G401.6 (cell line): ENCODE results near the gene EXOC7.
"Not testable (repeated sequence)": the region's sequence is repeated elsewhere in the genome, so short reads cannot be mapped to it uniquely, and the experiment has no call there.

ENCODE experiments used
- FAIRE-seq: peaks from 2 replicates; lab custom pipeline; 2012; peaks lifted over from hg19 to GRCh38; lab: Jason Lieb, UNC

Gene EXOC7

DNA sequence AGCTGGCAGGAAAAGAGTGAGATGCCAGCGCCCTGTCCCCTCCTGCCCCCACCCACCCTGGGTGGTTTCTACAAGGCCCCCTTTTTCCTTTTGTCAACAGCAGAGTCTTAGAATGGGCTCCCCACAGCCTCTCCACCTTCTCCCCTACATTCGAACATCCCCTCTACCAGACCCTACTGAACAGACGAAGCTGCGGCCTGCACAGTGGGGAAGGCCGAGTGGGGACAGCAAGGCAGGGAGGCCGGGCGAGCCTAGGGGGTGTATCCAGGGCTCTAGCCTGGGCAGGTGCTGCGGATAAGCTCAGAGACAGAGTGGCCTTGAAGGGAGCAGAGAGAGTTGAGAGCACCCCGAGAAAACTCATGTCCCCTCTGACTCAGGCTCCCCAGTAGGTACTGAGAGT lies 17.2 kb downstream of the EXOC7 start:
- no peak for FAIRE-seq

DNA sequence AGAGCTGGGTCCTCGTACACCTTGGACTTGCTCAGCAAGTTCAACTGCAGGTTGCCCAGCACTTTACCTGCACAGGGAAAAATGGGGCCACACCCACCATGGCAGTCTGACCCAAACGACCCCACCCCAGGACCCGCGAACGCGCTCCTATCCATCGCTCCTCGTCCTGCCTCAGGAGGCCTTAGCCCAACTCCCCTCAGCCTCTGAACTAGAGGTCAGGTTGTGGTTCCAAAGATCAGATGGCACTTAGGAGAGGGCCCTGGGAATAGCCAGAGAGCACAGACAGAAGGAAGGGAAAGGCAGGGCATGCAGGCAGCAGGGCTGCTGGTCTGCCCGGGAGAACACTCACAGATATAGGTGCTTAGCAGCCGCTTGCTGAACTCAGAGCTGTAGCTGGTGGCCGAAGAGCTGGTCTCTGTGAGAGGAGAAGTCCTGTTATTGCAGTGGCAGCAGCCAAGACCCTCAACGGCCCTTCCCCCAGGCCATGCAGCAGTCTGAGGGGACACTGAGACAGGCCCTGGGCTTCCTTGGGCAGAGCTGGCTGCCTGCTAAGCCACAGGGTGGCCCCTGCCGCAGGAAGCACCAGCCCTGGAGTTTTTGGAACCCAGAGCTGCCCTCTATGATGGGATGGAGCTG lies 17.7 kb downstream of the EXOC7 start:
- no peak for FAIRE-seq

DNA sequence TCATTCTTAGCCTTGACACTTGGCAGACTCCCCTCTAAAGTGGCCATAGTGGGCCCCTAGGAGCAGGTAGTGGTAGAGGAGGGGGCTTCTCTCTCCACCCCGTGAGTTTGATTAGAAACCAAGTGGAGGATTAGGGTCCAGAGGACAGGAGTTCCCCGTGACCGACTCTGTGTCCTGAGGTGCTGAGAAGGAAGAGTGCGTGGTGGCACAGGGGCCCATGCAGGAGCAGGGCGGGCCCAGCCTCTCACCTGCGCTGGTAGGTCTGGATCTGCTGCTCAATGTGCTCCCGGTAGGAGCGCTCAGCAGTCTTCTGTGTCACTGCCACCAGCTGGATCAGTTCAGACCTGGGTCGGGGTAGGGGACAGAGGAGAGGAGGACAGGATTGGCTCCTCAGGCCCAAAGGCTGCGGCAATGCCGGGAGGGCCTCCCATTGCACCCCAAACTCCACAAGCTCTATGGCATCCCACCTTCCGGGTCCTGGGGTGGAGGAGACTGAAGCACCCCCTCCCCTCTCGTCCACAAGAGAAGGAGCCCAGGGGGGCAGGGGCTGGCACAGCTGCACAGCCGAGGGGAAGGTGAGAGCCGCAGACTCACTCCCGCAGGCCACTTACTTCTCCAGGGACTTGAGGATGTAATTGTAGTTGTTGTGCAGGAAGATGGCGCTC lies 18.4 kb downstream of the EXOC7 start:
- no peak for FAIRE-seq

DNA sequence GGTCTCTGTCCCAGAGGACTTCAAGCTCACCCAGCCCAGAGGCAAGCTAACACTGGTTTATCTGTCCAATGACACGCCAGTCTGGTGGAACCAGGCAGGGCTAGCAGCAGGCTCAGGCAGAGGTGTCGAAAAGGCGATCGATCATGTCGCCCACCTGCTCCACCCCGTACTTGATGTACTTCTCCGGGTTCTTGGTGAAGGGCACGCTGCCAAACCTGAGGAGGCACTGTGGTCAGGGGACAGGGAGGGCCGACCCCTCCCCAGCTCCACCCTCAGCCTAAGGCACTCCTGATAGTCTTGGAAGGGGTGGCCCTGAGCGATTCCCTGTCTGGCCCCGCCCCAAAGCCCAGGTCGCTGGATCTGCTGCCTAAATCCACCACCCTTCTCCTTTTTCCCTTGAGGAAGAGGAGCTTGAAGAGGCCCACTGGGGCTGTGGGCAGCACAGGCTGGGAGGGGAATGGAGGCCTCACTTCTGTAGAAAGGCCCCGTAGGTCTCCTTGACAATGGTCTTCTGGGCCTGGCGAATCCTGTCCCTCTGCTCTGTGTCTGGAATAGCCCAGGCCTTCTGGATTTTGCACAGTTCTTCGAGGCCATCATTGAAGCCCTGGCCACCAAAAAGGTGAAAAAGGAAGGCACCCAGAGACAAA lies 19.9 kb downstream of the EXOC7 start:
- FAIRE-seq = no peak

DNA sequence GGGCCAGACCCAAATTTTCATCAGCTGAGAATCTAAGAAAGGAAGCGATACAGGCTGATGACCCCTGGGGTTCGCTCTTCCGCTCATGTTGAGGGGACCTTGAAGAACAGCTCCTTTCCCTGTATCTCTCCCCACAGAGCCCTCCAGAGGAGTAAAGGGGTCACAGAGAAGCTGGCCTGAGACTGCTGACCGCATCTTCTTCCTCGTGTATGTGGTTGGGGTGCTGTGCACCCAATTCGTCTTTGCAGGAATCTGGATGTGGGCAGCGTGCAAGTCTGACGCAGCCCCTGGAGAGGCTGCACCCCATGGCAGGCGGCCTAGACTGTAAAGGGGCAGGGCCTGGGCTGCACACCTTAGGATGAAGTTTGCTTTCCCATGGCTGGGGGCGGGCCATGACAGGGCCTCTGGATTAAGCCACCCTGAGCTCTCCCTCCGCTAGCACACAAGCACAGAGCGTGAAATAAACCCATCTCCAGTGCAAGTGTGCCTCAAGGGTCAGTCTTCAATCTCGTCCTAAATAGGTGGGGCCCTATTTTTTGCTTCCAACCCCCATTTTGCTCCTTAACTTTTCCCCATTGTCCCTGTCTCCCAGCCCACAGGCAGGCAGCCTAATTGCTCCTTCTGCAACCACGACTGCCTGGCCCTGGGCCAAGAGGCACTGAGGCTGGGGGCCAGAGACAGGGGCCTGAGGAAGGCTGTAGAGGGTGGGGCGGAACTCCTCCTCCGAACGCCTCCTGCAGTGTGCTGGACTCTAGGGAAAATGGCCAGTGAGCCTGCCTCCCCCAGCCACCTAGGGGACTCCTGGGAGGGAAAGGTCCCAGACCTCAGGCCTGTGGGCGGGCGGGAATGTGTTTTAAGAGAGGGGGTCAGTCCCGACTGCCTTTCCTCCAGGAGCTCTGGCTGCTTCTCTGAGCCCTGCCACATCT lies 21.0 kb downstream of the EXOC7 start:
- no peak for FAIRE-seq

DNA sequence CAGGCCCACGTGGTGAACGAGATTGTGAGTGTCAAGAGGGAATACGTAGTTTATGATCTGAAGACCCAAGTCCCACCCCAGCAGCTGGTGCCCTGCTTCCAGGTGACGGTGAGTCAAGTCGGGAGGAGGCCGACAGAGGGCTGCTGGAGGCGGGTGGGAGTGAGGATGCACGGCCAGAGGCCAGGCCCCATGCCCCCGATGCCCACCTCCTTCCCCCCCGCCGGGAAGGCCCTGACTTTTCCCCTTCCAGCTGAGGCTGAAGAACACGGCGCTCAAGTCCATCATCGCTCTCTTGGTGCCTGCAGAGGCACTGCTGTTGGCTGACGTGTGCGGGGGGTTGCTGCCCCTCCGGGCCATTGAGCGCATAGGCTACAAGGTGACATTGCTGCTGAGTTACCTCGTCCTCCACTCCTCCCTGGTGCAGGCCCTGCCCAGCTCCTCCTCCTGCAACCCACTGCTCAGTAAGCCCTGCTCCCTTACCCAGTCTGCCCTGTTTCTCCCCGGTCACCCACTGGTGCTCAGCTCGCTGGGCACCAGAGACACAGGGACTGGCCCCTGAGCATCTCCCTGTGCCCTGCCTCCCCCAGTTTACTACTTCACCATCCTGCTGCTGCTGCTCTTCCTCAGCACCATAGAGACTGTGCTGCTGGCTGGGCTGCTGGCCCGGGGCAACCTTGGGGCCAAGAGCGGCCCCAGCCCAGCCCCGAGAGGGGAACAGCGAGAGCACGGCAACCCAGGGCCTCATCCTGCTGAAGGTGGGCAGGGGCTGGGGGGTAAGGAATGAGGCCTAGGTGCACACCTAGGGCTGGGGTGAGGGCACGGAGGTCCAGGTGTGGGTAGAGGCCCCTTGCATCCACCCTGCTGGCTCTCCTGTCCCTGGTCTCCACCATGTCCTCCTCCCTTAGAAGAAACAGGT lies 22.0 kb downstream of the EXOC7 start:
- no peak for FAIRE-seq

DNA sequence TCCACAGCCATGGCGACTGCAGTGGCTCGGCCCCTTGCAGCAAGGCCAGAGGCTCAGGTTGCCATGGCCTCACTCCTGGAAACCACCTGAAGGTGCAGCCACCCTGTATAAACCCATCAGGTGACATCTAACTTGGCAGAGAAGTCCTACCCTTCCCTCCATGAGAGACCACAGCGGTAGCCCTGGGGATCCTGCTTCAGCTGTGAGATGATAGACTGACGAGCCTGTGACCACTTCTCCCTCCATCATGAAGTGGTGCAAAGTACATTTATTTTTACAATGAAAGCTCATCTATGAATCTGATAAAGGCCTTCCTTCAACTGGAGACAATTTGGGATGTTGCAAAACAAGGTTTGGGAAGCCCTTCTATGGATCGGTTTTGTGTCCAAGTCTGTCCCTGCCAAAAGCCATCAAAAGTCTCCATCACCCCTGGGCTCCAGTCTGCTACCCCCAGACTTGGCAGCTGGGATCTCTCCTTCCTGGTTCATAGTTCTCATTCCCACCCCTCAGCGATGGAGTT lies 22.8 kb downstream of the EXOC7 start:
- no peak for FAIRE-seq

DNA sequence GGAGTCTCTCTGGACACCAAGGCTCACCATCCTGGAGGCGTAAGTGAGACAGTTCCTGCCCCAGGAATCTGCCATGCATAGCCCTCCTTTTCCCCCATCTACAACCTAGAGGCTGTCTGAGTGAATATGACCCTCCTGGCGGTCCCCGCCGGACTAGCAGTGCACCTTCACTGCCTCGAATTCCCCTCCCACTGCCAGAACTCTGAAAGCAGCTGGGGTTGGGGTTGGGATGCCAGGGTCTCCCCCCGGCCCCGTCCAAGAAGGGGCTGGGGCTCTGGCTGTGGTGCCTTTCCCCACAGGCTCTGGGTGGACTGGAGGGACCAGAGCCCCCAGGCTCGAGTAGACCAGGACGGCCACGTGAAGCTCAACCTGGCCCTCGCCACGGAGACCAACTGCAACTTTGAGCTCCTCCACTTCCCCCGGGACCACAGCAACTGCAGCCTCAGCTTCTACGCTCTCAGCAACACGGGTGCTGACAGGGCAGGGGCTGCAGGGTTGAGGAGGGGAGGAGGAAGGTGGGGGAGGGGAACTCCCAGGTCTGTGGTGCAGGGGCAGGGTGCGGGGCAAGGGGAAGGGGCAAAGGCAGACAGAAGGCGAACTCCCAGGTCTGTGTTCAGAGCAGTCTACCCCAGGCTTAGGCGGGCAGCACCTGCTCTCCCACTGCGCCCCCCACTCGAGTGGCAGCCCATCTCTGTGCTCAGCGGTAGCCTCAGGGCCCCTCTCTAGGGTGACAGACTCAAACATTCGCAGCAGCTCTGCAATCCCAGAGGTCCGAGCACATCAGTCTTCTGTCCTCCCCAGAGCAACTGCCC lies 23.4 kb downstream of the EXOC7 start:
- no peak for FAIRE-seq

DNA sequence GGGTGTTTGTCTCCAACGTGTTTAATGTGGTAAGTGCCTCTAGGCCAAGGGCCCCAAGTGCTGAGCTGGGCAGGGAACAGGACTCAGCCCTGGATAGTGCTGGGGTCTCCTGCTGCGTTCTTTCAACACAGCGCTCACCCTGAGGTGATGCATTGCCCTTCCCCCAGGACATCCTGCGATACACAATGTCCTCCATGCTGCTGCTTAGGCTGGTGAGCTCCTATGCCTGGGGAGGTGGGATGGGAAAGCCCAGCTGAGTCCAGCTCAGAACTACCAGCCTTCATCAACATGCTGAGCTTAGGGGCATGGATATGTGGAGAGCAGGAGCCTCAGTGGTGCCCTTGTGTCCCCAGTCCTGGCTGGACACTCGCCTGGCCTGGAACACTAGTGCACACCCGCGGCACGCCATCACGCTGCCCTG lies 24.0 kb downstream of the EXOC7 start:
- FAIRE-seq = no peak

DNA sequence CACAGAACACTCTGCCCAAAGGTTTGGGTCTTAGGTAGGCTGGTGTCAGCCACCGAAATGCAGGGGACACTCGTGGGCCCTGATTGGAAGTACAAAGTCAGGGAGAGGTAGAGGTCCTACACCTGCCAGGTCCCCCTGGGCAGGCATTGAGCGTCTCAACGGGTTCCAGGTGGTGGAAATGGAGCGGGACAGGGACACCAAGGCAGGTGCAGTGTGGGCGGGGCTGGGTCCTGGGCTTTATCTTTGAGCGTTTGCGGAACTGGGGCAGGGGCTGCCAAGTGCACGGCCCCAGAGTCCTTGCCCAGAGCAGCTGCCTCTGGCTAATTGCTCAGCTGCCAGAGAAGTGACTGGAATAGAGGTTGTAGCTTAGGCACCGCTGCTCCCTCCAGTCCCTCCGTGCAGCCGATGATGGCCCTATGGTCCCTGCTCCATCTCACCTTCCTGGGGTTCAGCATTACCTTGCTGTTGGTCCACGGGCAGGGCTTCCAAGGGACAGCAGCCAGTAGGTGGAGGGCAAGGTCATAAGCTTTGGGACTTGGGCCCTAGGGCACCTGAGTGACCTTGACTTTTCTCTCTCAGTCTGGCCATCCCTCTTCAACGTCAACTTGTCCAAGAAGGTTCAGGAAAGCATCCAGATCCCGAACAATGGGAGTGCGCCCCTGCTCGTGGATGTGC lies 24.6 kb downstream of the EXOC7 start, which contains the start of gene ZACN:
Gene ZACN, plus strand, starts transcription at position 323 of the 675 bp plus-strand sequence. Its CDS starts 83 bp downstream, at position 406.
- no peak for FAIRE-seq

DNA sequence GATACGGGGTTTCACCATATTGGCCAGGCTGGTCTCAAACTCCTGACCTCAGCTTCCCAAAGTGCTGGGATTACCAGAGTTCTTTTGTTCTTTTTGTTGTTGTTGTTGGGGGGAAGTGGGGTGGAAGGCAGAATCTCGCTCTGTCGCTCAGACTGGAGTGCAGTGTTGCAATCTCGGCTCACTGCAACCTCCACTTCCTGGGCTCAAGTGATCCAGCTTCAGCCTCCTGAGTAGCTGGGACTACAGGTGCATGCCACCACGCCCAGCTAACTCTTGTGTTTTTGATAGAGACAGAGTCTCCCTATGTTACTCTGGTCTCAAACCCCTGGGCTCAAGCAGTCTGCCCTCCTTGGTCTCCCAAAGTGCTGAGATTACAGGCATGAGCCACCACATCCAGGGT lies 25.2 kb downstream of the EXOC7 start:
- not testable (repeated sequence) for FAIRE-seq

DNA sequence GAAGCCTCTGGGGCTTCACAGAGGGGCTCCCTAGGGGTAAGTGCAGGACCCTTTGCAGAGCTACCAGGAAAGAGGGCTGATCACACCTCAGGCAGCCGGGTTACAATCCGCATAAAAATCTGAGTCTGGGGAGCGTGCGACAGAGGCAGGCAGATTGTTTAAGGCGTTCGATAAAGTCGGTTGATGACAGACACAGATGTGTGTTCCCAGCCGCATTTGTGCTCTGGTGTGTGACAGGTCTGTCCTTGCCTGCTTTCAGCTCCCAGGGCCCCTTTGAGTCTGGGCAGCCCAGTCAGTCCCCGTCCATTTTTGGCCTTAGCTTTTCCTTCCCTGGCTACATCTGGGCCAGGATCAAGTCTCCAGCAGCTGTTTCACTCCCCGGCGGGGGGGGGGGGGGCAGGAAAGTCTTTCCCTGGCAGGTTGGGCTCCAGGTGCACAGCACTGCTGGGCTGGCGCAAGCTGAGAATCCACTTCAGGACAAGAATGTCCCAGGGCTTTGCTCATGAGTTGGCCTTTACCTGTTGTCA lies 25.9 kb downstream of the EXOC7 start:
- FAIRE-seq = no peak

DNA sequence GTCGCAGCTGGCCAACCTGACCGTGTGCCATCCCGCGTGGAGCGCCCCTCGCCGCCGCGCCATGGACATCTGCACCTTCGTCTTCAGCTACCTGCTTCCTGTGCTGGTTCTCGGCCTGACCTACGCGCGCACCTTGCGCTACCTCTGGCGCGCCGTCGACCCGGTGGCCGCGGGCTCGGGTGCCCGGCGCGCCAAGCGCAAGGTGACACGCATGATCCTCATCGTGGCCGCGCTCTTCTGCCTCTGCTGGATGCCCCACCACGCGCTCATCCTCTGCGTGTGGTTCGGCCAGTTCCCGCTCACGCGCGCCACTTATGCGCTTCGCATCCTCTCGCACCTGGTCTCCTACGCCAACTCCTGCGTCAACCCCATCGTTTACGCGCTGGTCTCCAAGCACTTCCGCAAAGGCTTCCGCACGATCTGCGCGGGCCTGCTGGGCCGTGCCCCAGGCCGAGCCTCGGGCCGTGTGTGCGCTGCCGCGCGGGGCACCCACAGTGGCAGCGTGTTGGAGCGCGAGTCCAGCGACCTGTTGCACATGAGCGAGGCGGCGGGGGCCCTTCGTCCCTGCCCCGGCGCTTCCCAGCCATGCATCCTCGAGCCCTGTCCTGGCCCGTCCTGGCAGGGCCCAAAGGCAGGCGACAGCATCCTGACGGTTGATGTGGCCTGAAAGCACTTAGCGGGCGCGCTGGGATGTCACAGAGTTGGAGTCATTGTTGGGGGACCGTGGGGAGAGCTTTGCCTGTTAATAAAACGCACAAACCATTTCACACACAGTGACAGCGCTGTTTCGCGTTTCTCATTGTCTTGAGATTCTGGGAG lies 26.6 kb downstream of the EXOC7 start:
- no peak for FAIRE-seq

DNA sequence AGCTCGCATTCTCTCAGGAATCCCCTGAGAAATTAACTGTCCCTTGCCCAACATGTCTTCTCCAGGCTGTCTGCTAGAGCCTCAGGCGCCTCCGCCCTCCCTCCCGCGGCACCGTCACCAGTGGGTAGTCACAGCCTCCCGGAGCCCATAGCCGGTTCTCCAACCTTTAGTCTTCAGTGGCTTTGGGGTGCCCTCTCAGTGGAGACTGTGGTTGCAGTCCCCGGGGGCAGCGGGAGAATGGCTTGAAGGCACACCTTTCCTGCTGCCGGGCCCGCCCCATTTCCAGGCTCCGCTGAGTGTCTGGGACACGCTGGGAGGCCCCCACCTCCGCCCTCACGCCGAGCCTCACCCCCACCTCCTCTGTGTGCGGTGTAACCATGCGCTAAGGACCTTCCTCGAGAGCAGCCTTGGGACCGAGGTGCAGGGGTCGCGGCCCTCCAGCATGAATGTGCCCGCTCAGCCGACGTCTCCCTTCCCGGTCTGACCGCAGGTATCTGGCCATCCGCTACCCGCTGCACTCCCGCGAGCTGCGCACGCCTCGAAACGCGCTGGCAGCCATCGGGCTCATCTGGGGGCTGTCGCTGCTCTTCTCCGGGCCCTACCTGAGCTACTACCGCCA lies 27.3 kb downstream of the EXOC7 start:
- no peak for FAIRE-seq

DNA sequence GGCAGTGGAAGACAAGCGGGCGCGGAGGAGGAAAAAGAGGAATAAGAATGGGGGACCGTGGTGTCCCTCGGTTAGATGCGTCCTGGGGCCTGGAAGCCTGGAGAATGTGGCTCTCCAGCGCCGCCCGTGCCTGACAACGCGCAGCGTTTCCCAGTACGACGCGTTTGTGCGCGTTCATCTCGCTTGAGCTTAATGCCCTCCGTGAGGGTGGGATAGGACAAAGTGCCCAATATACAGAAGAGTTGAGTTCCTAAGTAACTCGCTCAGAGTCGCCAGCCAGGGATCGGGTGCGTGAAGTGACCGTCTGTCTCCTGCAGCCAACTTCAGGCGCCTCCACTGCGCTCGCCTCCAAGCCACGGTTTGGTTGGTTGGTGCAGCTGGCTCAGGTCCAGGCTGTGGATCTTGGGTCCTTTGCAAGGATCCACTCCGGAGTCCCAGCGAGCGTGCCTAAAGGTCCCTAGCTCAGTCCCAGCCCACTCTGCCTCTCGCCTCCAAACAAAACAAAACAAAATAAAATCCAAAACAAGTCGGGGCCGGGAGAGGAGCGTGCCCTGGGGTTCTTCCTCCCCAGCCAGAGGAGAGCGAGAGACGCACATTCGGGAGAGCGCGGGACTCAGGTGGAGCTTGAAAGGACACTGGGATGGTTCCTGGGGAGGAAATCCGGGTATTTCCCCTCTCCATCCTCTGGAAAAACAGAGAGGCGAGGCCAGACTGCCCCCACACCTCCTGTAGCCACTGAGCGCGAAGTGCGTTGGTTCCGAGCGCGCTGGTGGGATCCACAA lies 28.0 kb downstream of the EXOC7 start:
- FAIRE-seq = no peak

DNA sequence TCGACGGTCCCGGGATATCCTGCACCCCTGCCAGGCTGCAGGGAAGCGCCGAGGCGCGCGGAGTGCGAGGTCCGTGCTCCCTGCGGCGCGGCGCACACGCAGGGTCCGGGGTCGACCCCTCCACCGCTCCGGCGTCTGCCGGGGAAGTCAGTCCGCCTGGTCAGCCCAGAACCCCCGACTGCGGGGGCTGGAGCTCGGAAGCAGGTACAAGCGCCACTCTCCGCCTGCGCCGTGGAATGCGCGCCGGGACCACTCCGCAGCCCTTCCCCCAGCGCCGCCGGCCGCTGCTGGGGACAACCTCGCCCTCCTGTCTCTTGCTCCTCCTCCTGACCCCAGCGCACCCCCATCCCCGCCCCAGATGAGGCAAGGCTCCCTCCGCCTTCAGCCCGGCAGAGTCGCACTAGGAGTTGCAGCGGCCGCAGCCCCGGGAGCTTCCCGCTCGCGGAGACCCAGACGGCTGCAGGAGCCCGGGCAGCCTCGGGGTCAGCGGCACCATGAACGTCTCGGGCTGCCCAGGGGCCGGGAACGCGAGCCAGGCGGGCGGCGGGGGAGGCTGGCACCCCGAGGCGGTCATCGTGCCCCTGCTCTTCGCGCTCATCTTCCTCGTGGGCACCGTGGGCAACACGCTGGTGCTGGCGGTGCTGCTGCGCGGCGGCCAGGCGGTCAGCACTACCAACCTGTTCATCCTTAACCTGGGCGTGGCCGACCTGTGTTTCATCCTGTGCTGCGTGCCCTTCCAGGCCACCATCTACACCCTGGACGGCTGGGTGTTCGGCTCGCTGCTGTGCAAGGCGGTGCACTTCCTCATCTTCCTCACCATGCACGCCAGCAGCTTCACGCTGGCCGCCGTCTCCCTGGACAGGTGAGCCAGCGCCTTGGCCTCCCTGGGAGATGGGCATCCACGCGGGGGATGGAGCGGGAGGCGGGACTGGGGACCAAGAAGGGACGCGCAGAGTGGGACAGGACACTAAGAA lies 28.9 kb downstream of the EXOC7 start, which contains the start of gene GALR2:
Gene GALR2, plus strand, starts transcription at position 392 of the 974 bp plus-strand sequence. Its CDS starts 103 bp downstream, at position 495.
- no peak for FAIRE-seq
